Panc1 (cell line): ENCODE measurements around the gene ATXN1. TPM values are rescaled to one million over a fixed set of nuclear protein-coding genes. Genes with fewer than 3 reads are reported as not detected.
A peak's percentile ranks its signal among the peaks of the same experiment; 100 is the strongest.

ENCODE experiments used
- ATAC-seq: fragments of 200-7000 bp; cut with Tn5 transposase; 2 replicates; pipeline ENCODE4 v1.9.1; 2020; ENCODE audit warnings: mild to moderate bottlenecking, moderate library complexity
- BruUV-seq: library from RNA; stranded (reverse); fragments of 400-500 nt; replicated peaks from 2 replicates; lab custom pipeline; 2021; lab: Mats Ljungman, UMichigan
- CTCF ChIA-PET: fragments of 300-600 bp; sonication (Branson Sonifier 250); formaldehyde crosslinking; loops from one replicate; lab custom pipeline; 2022; ENCODE audit warnings: antibody characterized with exemption; lab: Charles Lee
- POLR2A ChIA-PET: fragments of 300-600 bp; sonication (Branson Sonifier 250); formaldehyde crosslinking; loops from one replicate; lab custom pipeline; 2022; ENCODE audit warnings: antibody characterized with exemption; lab: Charles Lee
- DNase-seq: peaks from one replicate; pipeline ENCODE4 v3.0.0-alpha.2; 2010; ENCODE audit warnings: low read depth, low spot score
- H3K27ac ChIP-seq: 2 replicates; pipeline ENCODE4 v1.5.1; 2011; ENCODE audit warnings: mild to moderate bottlenecking, low read length, inconsistent platforms
- H3K27me3 ChIP-seq: fragments of 200-500 bp; sonication (Bioruptor generic); 2 replicates; pipeline ENCODE4 v1.6.0; 2014; ENCODE audit warnings: low read length, inconsistent platforms; ENCODE audit not compliant: control insufficient read depth, insufficient read depth
- H3K36me3 ChIP-seq: fragments of 200-500 bp; sonication (Bioruptor generic); 2 replicates; pipeline ENCODE4 v1.5.1; 2014; ENCODE audit warnings: inconsistent platforms, mild to moderate bottlenecking, low read length, moderate library complexity; ENCODE audit not compliant: control insufficient read depth, insufficient read depth
- H3K4me1 ChIP-seq: 2 replicates; pipeline ENCODE4 v1.5.1; 2011; ENCODE audit warnings: inconsistent platforms, mild to moderate bottlenecking, low read length, moderate library complexity; ENCODE audit not compliant: control insufficient read depth, insufficient read depth
- H3K4me3 ChIP-seq, 2 experiments: 2 replicates each; pipeline ENCODE4 v1.5.1; 2011 to 2012; ENCODE audit warnings: low read depth in 2 of 2, low read length in 2 of 2, mild to moderate bottlenecking in 2 of 2, inconsistent platforms in 1 of 2, moderate library complexity in 1 of 2
- H3K9me3 ChIP-seq: fragments of 200-500 bp; sonication (Bioruptor generic); 2 replicates; pipeline ENCODE4 v1.5.1; 2014; ENCODE audit warnings: low read depth, mild to moderate bottlenecking, inconsistent platforms, low read length, moderate library complexity; ENCODE audit not compliant: control insufficient read depth, insufficient read depth
- CTCF ChIP-seq: fragments of 450-650 bp; IDR thresholded peaks from 2 replicates; pipeline ENCODE4 v1.5.1; 2017; ENCODE audit warnings: mild to moderate bottlenecking
- POLR2AphosphoS5 ChIP-seq: IDR thresholded peaks from 2 replicates; pipeline ENCODE4 v1.6.1; 2012; ENCODE audit warnings: mild to moderate bottlenecking, low read depth, low read length, moderate library complexity
- SIN3A ChIP-seq: IDR thresholded peaks from 2 replicates; pipeline ENCODE4 v1.6.1; 2012; ENCODE audit warnings: low read depth, mild to moderate bottlenecking, low read length, moderate library complexity, borderline replicate concordance; ENCODE audit not compliant: insufficient read depth
- TCF7L2 ChIP-seq: IDR thresholded peaks from 2 replicates; pipeline ENCODE4 v1.6.1; 2011; ENCODE audit warnings: mild to moderate bottlenecking, low read depth, low read length, inconsistent platforms
- in situ Hi-C: cut with HindIII; loops from 2 replicates; pipeline ENCODE4 v1.10.0; 2016; ENCODE audit warnings: low sequenced_read_pairs, low pct_unique_long_range_greater_than_20kb
- intact Hi-C: fragments of 100-400 bp; cut with micrococcal nuclease; formaldehyde crosslinking; loops from one replicate; pipeline ENCODE4 v1.10.0; 2022; ENCODE audit not compliant: unreplicated experiment
- total RNA-seq: library from RNA; stranded (reverse); gene quantifications from one replicate; pipeline ENCODE4 v1.2.1, GENCODE V29; 2021; ENCODE audit not compliant: unreplicated experiment
- TF ChIP-seq, protein P1 (sequence below), 2 experiments: IDR thresholded peaks; 2 replicates each; pipeline ENCODE4 v1.6.1; 2011 to 2012; ENCODE audit warnings: low read depth in 2 of 2, control low read depth in 1 of 2, low read length in 1 of 2, mild to moderate bottlenecking in 1 of 2, moderate library complexity in 1 of 2; ENCODE audit not compliant: insufficient read depth in 1 of 2

ATXN1 gene
- total RNA-seq, 1 experiment from 2014 or later: 67.1 TPM

DNA sequence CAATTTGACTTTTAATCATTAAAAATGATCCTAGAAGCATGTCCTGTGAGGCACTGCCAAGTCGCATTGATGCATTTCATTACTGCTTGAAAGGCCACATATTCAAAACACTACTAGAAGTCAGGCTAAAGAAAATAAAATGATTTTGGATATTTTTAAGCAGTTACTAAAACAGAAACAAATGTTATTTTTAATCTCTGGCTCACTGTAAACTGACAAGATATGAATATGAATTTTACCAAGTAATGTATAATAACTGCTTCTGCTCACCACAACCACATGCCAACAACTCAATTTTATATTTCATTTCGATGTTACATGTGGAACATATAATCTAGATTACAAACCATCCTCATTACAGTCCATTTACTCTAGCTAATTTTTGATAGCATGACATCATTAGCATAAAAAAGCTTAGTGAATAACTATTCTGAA lies 90.6 kb downstream of the ATXN1 start:
- no peak overlapping the region for H3K4me3 ChIP-seq
- TF ChIP-seq, protein P1, sequence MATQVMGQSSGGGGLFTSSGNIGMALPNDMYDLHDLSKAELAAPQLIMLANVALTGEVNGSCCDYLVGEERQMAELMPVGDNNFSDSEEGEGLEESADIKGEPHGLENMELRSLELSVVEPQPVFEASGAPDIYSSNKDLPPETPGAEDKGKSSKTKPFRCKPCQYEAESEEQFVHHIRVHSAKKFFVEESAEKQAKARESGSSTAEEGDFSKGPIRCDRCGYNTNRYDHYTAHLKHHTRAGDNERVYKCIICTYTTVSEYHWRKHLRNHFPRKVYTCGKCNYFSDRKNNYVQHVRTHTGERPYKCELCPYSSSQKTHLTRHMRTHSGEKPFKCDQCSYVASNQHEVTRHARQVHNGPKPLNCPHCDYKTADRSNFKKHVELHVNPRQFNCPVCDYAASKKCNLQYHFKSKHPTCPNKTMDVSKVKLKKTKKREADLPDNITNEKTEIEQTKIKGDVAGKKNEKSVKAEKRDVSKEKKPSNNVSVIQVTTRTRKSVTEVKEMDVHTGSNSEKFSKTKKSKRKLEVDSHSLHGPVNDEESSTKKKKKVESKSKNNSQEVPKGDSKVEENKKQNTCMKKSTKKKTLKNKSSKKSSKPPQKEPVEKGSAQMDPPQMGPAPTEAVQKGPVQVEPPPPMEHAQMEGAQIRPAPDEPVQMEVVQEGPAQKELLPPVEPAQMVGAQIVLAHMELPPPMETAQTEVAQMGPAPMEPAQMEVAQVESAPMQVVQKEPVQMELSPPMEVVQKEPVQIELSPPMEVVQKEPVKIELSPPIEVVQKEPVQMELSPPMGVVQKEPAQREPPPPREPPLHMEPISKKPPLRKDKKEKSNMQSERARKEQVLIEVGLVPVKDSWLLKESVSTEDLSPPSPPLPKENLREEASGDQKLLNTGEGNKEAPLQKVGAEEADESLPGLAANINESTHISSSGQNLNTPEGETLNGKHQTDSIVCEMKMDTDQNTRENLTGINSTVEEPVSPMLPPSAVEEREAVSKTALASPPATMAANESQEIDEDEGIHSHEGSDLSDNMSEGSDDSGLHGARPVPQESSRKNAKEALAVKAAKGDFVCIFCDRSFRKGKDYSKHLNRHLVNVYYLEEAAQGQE (IDR thresholded peaks at IDR 0.05; ENCODE audit: insufficient read depth in 1 of 2, low read depth in 2 of 2, low read length in 1 of 2): no peak
- TF ChIP-seq SIN3A: no peak
- TF ChIP-seq CTCF: no peak
- no peak for TF ChIP-seq POLR2AphosphoS5
- in situ Hi-C loops: no loop called here
- no peaks in the 10 kb centered on the region for H3K9me3 ChIP-seq
- 0 out of 2 replicates have a peak overlapping the region, but pooled peaks have one; percentile 34 for H3K27ac ChIP-seq
- H3K36me3 ChIP-seq: no peaks in the 10 kb centered on the region
- intact Hi-C loops: no loop called here
- peaks cover 67% of the 10 kb centered on the region for H3K4me1 ChIP-seq
- no TSS peak for BruUV-seq
- ATAC-seq: no peak
- no peak for DNase-seq
- ChIA-PET POLR2A (no interaction called here), CTCF (no interaction called here)
- no peaks in the 10 kb centered on the region for H3K27me3 ChIP-seq

DNA sequence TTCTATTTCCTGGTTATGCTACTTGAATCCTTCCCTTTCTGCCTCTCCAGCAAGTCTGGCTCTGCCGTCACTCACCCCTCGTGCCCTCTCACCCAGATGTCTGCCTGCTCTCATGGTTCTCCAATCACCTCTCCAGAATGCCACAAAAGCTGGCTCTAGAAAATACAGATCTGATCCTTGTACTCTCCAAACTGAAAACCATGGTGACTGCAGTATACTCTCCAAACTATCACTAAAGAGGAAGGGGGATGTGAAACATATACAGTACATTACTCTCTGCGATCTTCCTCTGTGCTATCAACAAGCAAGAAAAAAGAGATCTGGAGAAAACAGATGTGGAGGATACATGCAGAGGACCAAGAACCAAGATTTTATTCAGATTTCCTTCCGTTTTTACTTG lies 91.1 kb downstream of the ATXN1 start:
- no peak for ATAC-seq
- H3K4me1 ChIP-seq: peaks cover 63% of the 10 kb centered on the region

More for the DNA sequence above, 91.1 kb downstream of the ATXN1 start:
- in situ Hi-C loops (no loop called here), intact Hi-C loops (no loop called here)
- no peak for TF ChIP-seq CTCF
- no peak for TF ChIP-seq TCF7L2
- TF ChIP-seq SIN3A: no peak
- TF ChIP-seq, protein P1 (IDR thresholded peaks at IDR 0.05; ENCODE audit: insufficient read depth in 1 of 2, low read depth in 2 of 2, low read length in 1 of 2): no peak
- no peak for TF ChIP-seq POLR2AphosphoS5
- no TSS peak for BruUV-seq
- Histone ChIP-seq H3K27ac (0 out of 2 replicates have a peak overlapping the region, but pooled peaks have one; percentile 34), H3K27me3 (no peaks in the 10 kb centered on the region), H3K9me3 (no peaks in the 10 kb centered on the region), H3K4me3 (no peak overlapping the region), H3K36me3 (no peaks in the 10 kb centered on the region)
- ChIA-PET CTCF (no interaction called here), POLR2A (no interaction called here)
- no peak for DNase-seq
